Renal pelvis (tissue), 12 donors: ENCODE data around the gene ADGRD1. TPM values are rescaled to one million over a fixed set of nuclear protein-coding genes. Genes with fewer than 3 reads are reported as not detected.
"Not testable (repeated sequence)": the region's sequence is repeated elsewhere in the genome, so short reads cannot be mapped to it uniquely, and the experiment has no call there.

Experiments
- DNase-seq: peaks from one replicate; pipeline ENCODE4 v3.0.0-alpha.2; 2013
- long read RNA-seq, 16 experiments: transcript quantifications; one replicate each; lab custom pipeline, GENCODE V29; 2026
- polyA plus RNA-seq, 3 donors: library from polyadenylated mRNA; unstranded; fragments of 120-200 nt; gene quantifications; one replicate each; pipeline ENCODE4 v1.2.1, GENCODE V29; 2013; ENCODE audit not compliant: insufficient read length in 3 of 3

The ADGRD1 gene
- 10 to 100 TPM; 10.3 to 16.2 (median 12.8) TPM for polyA plus RNA-seq
- long read RNA-seq, donor 1, result 0 reads
- long read RNA-seq, donor 2, result 0 reads
- long read RNA-seq, donor 3, result 0 reads
- long read RNA-seq, donor 4, result 0 reads
- long read RNA-seq, donor 5, result 0 reads
- long read RNA-seq, donor 6, result 0 reads
- long read RNA-seq, donor 7, full-length matches to known transcripts, result 1 of 1 reads
- long read RNA-seq, donor 7, partial matches to known transcripts, result 0 of 1 reads
- long read RNA-seq, donor 7, other reads (novel, unspliced or antisense), result 0 of 1 reads
- long read RNA-seq, donor 8, full-length matches to known transcripts, result 2 of 2 reads
- long read RNA-seq, donor 8, partial matches to known transcripts, result 0 of 2 reads
- long read RNA-seq, donor 8, other reads (novel, unspliced or antisense), result 0 of 2 reads
- long read RNA-seq, donor 9, result 0 reads
- long read RNA-seq, donor 10, result 0 reads
- long read RNA-seq, donor 11, result 0 reads
- long read RNA-seq, donor 12, result 0 reads
- long read RNA-seq, donor 13, result 0 reads
- long read RNA-seq, donor 14, result 0 reads
- long read RNA-seq, donor 15, result 0 reads
- long read RNA-seq, donor 16, result 0 reads

GRCh38 chr12:130953771-130954543 lies at the start of gene ADGRD1:
ADGRD1 (plus strand) TSS chr12:130953907; CDS start chr12:130954466, 559 bp downstream.
- peak; percentile 57 for DNase-seq

- no peak for DNase-seq
These were observed 49.6 kb upstream of the ADGRD1 start for GRCh38 chr12:130904064-130904463.

GRCh38 chr12:130904936-130905455 lies 48.7 kb upstream of the ADGRD1 start:
- not testable (repeated sequence) for DNase-seq

GRCh38 chr12:130909111-130909510 lies 44.6 kb upstream of the ADGRD1 start:
- DNase-seq, result no peak

GRCh38 chr12:130911193-130911592 lies 42.5 kb upstream of the ADGRD1 start:
- DNase-seq, result no peak

- no peak for DNase-seq
These were observed 41.8 kb upstream of the ADGRD1 start for GRCh38 chr12:130911933-130912332.

- peak; percentile 69 for DNase-seq
These were observed 37.3 kb upstream of the ADGRD1 start for GRCh38 chr12:130916241-130916911.

GRCh38 chr12:130917607-130918006 lies 36.1 kb upstream of the ADGRD1 start:
- DNase-seq, result no peak

- DNase-seq, result no peak
These were observed 34.6 kb upstream of the ADGRD1 start for GRCh38 chr12:130919086-130919485.

- no peak for DNase-seq
These were observed 33.5 kb upstream of the ADGRD1 start for GRCh38 chr12:130920119-130920703.

GRCh38 chr12:130920723-130921381 lies 32.9 kb upstream of the ADGRD1 start:
- no peak for DNase-seq

- DNase-seq, result no peak
These were observed 31.2 kb upstream of the ADGRD1 start for GRCh38 chr12:130922511-130922953.

- DNase-seq, result no peak
These were observed 28.6 kb upstream of the ADGRD1 start for GRCh38 chr12:130924966-130925665.

GRCh38 chr12:130925666-130926015 lies 28.1 kb upstream of the ADGRD1 start:
- no peak for DNase-seq

GRCh38 chr12:130929363-130929762 lies 24.3 kb upstream of the ADGRD1 start:
- no peak for DNase-seq

GRCh38 chr12:130932061-130932930 lies 21.4 kb upstream of the ADGRD1 start:
- no peak for DNase-seq

GRCh38 chr12:130933269-130933995 lies 20.3 kb upstream of the ADGRD1 start:
- no peak for DNase-seq

- no peak for DNase-seq
These were observed 19.0 kb upstream of the ADGRD1 start for GRCh38 chr12:130934753-130935152.

- no peak for DNase-seq
These were observed 17.1 kb upstream of the ADGRD1 start for GRCh38 chr12:130936561-130936960.
